Fibroblast of pulmonary artery (primary cell): Measurements from ENCODE around the gene ATF7.

ENCODE experiments used
- DNase-seq: peaks from one replicate; pipeline ENCODE4 v3.0.0-alpha.2; 2010; ENCODE audit warnings: low read depth
- H3K4me3 ChIP-seq: replicated peaks from 2 replicates; pipeline ENCODE4 v1.5.1; 2011; ENCODE audit warnings: low read depth, mild to moderate bottlenecking, control low read depth, low read length, moderate library complexity
- TF ChIP-seq, protein P1 (sequence below): IDR thresholded peaks from 2 replicates; pipeline ENCODE4 v1.5.1; 2011; ENCODE audit warnings: mild to moderate bottlenecking, control low read depth, low read length, inconsistent platforms; ENCODE audit errors: missing control alignments

ATF7 gene

DNA sequence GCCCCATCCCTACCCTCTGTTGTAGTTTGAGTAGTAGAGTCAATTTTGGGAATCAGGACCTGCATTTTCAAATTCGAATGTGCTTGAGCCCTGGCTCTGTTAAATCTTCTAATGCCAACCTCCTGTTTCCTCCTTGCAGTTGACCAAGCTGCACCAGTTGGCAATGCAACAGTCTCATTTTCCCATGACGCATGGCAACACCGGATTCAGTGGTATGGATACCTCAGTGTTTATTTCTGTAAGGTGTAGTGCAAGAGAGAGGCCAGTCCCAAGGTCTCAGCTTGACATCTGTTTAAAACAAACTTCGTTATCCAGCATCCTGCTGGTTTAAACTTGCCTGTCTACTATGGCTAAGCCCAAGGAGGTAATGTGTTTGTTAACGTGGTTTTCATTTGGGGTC is 159.1 kb downstream of the ATF7 start:
- TF ChIP-seq, protein P1, sequence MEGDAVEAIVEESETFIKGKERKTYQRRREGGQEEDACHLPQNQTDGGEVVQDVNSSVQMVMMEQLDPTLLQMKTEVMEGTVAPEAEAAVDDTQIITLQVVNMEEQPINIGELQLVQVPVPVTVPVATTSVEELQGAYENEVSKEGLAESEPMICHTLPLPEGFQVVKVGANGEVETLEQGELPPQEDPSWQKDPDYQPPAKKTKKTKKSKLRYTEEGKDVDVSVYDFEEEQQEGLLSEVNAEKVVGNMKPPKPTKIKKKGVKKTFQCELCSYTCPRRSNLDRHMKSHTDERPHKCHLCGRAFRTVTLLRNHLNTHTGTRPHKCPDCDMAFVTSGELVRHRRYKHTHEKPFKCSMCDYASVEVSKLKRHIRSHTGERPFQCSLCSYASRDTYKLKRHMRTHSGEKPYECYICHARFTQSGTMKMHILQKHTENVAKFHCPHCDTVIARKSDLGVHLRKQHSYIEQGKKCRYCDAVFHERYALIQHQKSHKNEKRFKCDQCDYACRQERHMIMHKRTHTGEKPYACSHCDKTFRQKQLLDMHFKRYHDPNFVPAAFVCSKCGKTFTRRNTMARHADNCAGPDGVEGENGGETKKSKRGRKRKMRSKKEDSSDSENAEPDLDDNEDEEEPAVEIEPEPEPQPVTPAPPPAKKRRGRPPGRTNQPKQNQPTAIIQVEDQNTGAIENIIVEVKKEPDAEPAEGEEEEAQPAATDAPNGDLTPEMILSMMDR = no peak
- DNase-seq = no peak
- no peak overlapping the region for H3K4me3 ChIP-seq

DNA sequence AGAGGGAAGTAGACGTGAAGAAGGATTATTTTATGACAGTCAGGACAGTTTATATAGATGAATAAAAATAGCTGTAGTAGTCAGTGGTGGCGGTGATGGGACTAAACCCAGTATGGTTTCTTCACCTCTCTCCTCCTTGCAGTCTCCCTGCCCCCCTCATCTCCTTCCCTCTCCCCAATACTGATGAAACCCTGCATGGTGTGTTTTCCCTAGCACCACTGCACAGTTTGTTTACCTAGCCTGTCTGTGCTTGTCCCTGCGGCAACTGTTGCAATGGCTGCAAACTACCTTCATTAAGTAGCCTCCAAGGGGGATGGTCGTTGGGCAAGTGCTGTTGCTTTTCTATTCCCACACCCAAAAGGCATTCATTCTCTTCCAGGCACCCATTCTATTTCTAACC is 159.5 kb downstream of the ATF7 start:
- DNase-seq = no peak
- TF ChIP-seq, protein P1 = no peak
- no peak overlapping the region for H3K4me3 ChIP-seq

DNA sequence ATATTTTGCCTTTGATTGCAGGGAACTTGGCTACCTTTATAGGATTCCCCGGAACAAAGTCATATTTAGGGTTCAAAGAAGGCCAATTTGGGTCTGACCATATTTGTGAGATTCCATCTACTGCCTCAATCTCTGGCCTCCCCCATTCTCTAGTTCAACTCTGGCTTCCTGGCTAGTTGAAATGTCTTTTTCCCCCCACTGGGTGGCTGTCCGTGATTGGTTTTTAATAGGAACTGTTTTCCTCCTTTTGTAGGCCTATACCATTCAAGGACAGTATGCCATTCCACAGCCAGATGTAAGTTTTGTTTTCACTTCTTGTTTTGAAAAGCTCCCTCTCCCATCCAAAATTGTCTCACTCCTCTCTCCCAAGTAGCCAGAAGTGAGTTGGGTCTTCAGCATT is 160.5 kb downstream of the ATF7 start:
- no peak for DNase-seq
- no peak overlapping the region for H3K4me3 ChIP-seq
- TF ChIP-seq, protein P1 = no peak

DNA sequence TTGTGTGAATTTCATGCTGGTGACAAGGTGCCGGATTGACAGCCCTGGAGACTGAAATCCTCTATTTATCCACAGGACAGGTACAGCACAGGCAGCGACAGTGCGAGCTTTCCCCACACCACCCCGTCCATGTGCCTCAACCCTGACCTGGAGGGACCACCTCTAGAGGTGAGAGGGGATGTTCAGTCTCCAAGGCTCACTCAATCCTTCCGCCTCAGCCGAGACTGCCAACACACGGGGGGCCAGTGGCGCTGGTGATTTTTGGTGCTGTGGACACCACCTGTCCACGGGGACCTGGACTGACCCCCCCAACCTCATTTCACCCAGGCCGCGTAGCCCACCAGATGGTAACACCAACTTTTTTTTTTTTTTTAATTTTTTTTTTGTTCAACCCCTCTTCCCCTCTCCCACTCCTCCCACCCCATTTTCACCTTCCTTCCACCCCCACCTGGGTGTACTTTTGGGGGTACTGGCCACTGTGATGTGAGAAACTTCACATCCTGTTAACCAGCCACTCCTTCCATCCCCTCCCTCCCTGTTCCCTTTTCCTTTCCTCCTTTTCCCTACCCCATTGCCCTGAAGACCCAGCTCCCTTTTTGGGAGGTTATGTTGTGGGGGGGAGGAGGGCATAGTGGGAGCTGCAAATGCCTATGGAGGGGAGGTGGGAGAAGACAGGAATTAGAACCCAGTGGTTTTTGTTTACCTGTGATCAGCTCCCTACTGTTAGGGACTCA is 161.3 kb downstream of the ATF7 start:
- DNase-seq = no peak
- H3K4me3 ChIP-seq = no peak overlapping the region
- TF ChIP-seq, protein P1 = no peak

DNA sequence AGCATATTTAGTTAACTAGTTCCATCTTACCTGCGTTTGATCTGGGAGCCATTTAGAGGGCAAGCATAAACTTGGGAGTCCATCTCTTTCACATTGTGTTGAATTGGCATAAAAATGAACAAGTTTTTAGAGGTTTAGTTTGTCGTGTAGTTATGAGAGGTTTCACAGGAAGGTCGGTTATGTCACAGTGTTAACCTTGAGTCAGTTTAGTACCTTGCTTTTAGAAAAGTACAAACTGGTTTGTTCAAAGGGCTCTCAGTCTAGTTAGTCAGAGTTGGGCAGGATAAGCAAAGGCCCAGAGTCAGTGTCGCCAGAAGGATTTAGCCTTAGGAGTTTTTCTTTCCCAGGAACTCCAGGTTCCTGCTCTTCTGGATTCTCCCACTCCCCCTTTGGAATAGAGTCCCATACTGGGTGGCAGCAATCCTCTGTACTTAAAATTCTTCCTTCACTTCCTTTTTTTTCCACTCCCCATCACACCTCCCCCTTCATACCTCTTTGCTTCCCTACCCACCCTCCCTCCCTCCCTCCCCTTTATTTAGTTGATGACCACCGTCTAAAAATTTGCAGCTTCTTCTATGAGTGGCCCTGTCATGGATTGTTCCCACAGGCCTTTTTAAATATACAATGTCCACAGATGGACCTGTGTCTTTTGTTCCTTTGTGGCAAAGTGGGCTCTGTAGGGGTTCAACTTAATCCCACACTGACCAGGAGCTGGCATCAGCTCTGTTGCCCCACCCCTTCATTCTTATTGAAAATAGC is 162.2 kb downstream of the ATF7 start:
- TF ChIP-seq, protein P1 = no peak
- no peak overlapping the region for H3K4me3 ChIP-seq
- no peak for DNase-seq

DNA sequence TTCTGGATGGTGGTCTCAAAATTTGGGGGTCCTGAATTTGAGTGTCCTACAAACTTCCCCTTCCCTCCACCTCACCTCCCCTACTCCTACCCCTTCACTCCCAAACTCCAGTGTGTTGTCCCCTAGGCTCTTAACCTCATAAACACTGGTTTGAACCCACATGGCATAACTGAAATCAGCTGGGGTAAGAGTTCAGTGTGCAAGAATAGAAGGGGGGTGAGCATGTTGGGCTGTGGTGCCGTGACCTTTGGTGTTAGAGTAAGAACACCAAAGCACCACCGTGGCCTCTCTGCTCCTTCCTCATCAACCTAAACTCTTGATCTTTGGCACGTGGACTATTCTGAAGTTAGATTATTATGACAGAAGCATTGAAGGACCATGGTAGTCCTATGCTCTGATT is 163.2 kb downstream of the ATF7 start:
- TF ChIP-seq, protein P1 = no peak

More for the DNA sequence above, 163.2 kb downstream of the ATF7 start:
- no peak overlapping the region for H3K4me3 ChIP-seq
- no peak for DNase-seq
